ENCODE data around the gene ZP1. TPM values are rescaled to one million over a fixed set of nuclear protein-coding genes. Genes with fewer than 3 reads are reported as not detected.

ZP1 gene
- total RNA-seq, 1 experiment from 2014 or later = not detected

GRCh38 chr11:60836866-60837515 is 30.4 kb upstream of the ZP1 start:
- Histone ChIP-seq H3K36me3 (peaks cover 1% of the 10 kb centered on the region), H3K9me3 (replicated peaks) (no peaks in the 10 kb centered on the region), H3K4me1 (replicated peaks) (peaks cover 15% of the 10 kb centered on the region), H3K27ac (no peak overlapping the region), H3K4me3 (no peak overlapping the region), H3K27me3 (replicated peaks) (peaks cover 21% of the 10 kb centered on the region)
- no peak for DNase-seq (ENCODE audit: low read depth in 1 of 2, low spot score in 2 of 2)

- no peak overlapping the region for H3K4me3 ChIP-seq
- no peak overlapping the region for H3K27ac ChIP-seq
- peaks cover 12% of the 10 kb centered on the region for H3K27me3 ChIP-seq (replicated peaks)
- peaks cover 25% of the 10 kb centered on the region for H3K4me1 ChIP-seq (replicated peaks)
- no peak for DNase-seq (ENCODE audit: low read depth in 1 of 2, low spot score in 2 of 2)
- H3K9me3 ChIP-seq (replicated peaks) = no peaks in the 10 kb centered on the region
- peaks cover 4% of the 10 kb centered on the region for H3K36me3 ChIP-seq
These were observed 29.2 kb upstream of the ZP1 start for GRCh38 chr11:60838132-60838531.

GRCh38 chr11:60840470-60841430 is 26.6 kb upstream of the ZP1 start:
- H3K4me3 ChIP-seq = no peak overlapping the region
- H3K27me3 ChIP-seq (replicated peaks) = no peaks in the 10 kb centered on the region; the same call in 1 of the 2 replicates
- peaks cover 17% of the 10 kb centered on the region for H3K36me3 ChIP-seq

GRCh38 chr11:60841797-60842667 is 25.3 kb upstream of the ZP1 start, which contains the start of gene CCDC86:
TSS of gene CCDC86 (plus strand) at chr11:60842113. CDS start at chr11:60842125, 12 bp downstream.
- H3K9me3 ChIP-seq (replicated peaks) = no peaks in the 10 kb centered on the region

More at GRCh38 chr11:60840470-60841430, 26.6 kb upstream of the ZP1 start:
- DNase-seq (ENCODE audit: low read depth in 1 of 2, low spot score in 2 of 2) = peak; percentile 81 to 84
- Histone ChIP-seq H3K9me3 (replicated peaks) (no peaks in the 10 kb centered on the region), H3K27ac (no peak overlapping the region), H3K4me1 (replicated peaks) (peaks cover 38% of the 10 kb centered on the region)

GRCh38 chr11:60842668-60843600 is 24.4 kb upstream of the ZP1 start:
- no peak for DNase-seq (ENCODE audit: low read depth in 1 of 2, low spot score in 2 of 2)
- Histone ChIP-seq H3K27me3 (replicated peaks) (no peaks in the 10 kb centered on the region), H3K27ac (no peak overlapping the region; the same call in 1 of the 2 replicates), H3K36me3 (peaks cover 32% of the 10 kb centered on the region), H3K4me3 (peak overlapping the region; percentile 72), H3K4me1 (replicated peaks) (peaks cover 38% of the 10 kb centered on the region), H3K9me3 (replicated peaks) (no peaks in the 10 kb centered on the region)

More at GRCh38 chr11:60841797-60842667, 25.3 kb upstream of the ZP1 start, which contains the start of gene CCDC86:
- H3K27ac ChIP-seq = peak within 1 kb of the TSS; percentile 44
- peak within 1 kb of the TSS; percentile 72 for H3K4me3 ChIP-seq
- DNase-seq (ENCODE audit: low read depth in 1 of 2, low spot score in 2 of 2) = peak; percentile 98 to 99
- no peaks in the 10 kb centered on the region for H3K27me3 ChIP-seq (replicated peaks)
- peaks cover 23% of the 10 kb centered on the region for H3K36me3 ChIP-seq
- peaks cover 38% of the 10 kb centered on the region for H3K4me1 ChIP-seq (replicated peaks)

GRCh38 chr11:60844045-60844869 is 23.1 kb upstream of the ZP1 start:
- Histone ChIP-seq H3K27ac (no peak overlapping the region), H3K4me3 (no peak overlapping the region), H3K27me3 (replicated peaks) (no peaks in the 10 kb centered on the region), H3K4me1 (replicated peaks) (peaks cover 38% of the 10 kb centered on the region), H3K9me3 (replicated peaks) (no peaks in the 10 kb centered on the region), H3K36me3 (peaks cover 45% of the 10 kb centered on the region)
- no peak for DNase-seq (ENCODE audit: low read depth in 1 of 2, low spot score in 2 of 2)

GRCh38 chr11:60844870-60845221 is 22.5 kb upstream of the ZP1 start:
- Histone ChIP-seq H3K4me3 (no peak overlapping the region), H3K27ac (no peak overlapping the region), H3K27me3 (replicated peaks) (no peaks in the 10 kb centered on the region), H3K36me3 (peaks cover 51% of the 10 kb centered on the region), H3K9me3 (replicated peaks) (no peaks in the 10 kb centered on the region), H3K4me1 (replicated peaks) (peaks cover 38% of the 10 kb centered on the region)
- no peak for DNase-seq (ENCODE audit: low read depth in 1 of 2, low spot score in 2 of 2)

- Histone ChIP-seq H3K9me3 (replicated peaks) (no peaks in the 10 kb centered on the region), H3K36me3 (peaks cover 56% of the 10 kb centered on the region), H3K27ac (no peak overlapping the region), H3K4me3 (no peak overlapping the region), H3K27me3 (replicated peaks) (no peaks in the 10 kb centered on the region), H3K4me1 (replicated peaks) (peaks cover 38% of the 10 kb centered on the region)
- no peak for DNase-seq (ENCODE audit: low read depth in 1 of 2, low spot score in 2 of 2)
These were observed 22.0 kb upstream of the ZP1 start for GRCh38 chr11:60845338-60845737.

GRCh38 chr11:60847281-60847680 is 20.1 kb upstream of the ZP1 start:
- Histone ChIP-seq H3K4me1 (replicated peaks) (peaks cover 21% of the 10 kb centered on the region), H3K4me3 (no peak overlapping the region), H3K9me3 (replicated peaks) (no peaks in the 10 kb centered on the region), H3K27me3 (replicated peaks) (no peaks in the 10 kb centered on the region), H3K27ac (no peak overlapping the region), H3K36me3 (peaks cover 71% of the 10 kb centered on the region)
- DNase-seq (ENCODE audit: low read depth in 1 of 2, low spot score in 2 of 2) = no peak

- no peaks in the 10 kb centered on the region for H3K27me3 ChIP-seq (replicated peaks)
- H3K4me1 ChIP-seq (replicated peaks) = peaks cover 16% of the 10 kb centered on the region
- no peak for DNase-seq (ENCODE audit: low read depth in 1 of 2, low spot score in 2 of 2)
- H3K27ac ChIP-seq = no peak overlapping the region
- H3K4me3 ChIP-seq = no peak overlapping the region
- no peaks in the 10 kb centered on the region for H3K9me3 ChIP-seq (replicated peaks)
- H3K36me3 ChIP-seq = peaks cover 75% of the 10 kb centered on the region
These were observed 19.4 kb upstream of the ZP1 start for GRCh38 chr11:60847896-60848295.

- Histone ChIP-seq H3K4me1 (replicated peaks) (peaks cover 8% of the 10 kb centered on the region), H3K36me3 (peaks cover 80% of the 10 kb centered on the region), H3K4me3 (no peak overlapping the region), H3K27me3 (replicated peaks) (no peaks in the 10 kb centered on the region), H3K9me3 (replicated peaks) (no peaks in the 10 kb centered on the region), H3K27ac (no peak overlapping the region)
- no peak for DNase-seq (ENCODE audit: low read depth in 1 of 2, low spot score in 2 of 2)
These were observed 18.6 kb upstream of the ZP1 start for GRCh38 chr11:60848714-60849151.
